ENCODE measurements around the gene PEPD. TPM values are rescaled to one million over a fixed set of nuclear protein-coding genes. Genes with fewer than 3 reads are reported as not detected.

PEPD gene
- total RNA-seq, 4 donors from 2014 or later, result 92.6 to 323 (median 218) TPM

- WGBS, 2 donors (ENCODE audit: low coverage in 1 of 2), result 94 to 100% methylated on average over 4 to 11 of the region's 11 CpGs
- H3K27me3 ChIP-seq, result no peaks in the 10 kb centered on the region
- no peak overlapping the region for H3K27ac ChIP-seq
- H3K4me3 ChIP-seq, result no peak overlapping the region
- DNase-seq, result no peak
- TF ChIP-seq POLR2AphosphoS5 (IDR thresholded peaks at IDR 0.05) (no peak), POLR2A (IDR thresholded peaks at IDR 0.05) (no peak), CTCF (IDR thresholded peaks at IDR 0.05) (no peak)
- intact Hi-C loops (cut with DNase I; ENCODE audit: low total_unique reads), result no loop called here
- in situ Hi-C loops (cut with MboI; ENCODE audit: low pct_ligation_motif_present in 1 of 4, low pct_unique_long_range_greater_than_20kb in 1 of 4, low sequenced_read_pairs in 3 of 4), result no loop called here
- H3K9me3 ChIP-seq, result no peaks in the 10 kb centered on the region
- H3K4me1 ChIP-seq, result peaks cover 0 to 3% (median 0%) of the 10 kb centered on the region in 4 donors
- peaks cover 0 to 9% (median 0%) of the 10 kb centered on the region in 4 donors for H3K36me3 ChIP-seq
These were observed 45.4 kb downstream of the PEPD start for GRCh38 chr19:33476151-33476707.

GRCh38 chr19:33473653-33474305 lies 47.8 kb downstream of the PEPD start:
- DNase-seq, result no peak
- TF ChIP-seq CTCF (IDR thresholded peaks at IDR 0.05), result no peak
- TF ChIP-seq POLR2A (IDR thresholded peaks at IDR 0.05), result no peak
- Histone ChIP-seq H3K27ac (no peak overlapping the region), H3K4me3 (no peak overlapping the region), H3K36me3 (peaks cover 0 to 9% (median 0%) of the 10 kb centered on the region in 4 donors), H3K9me3 (no peaks in the 10 kb centered on the region), H3K27me3 (no peaks in the 10 kb centered on the region), H3K4me1 (peaks cover 0 to 3% (median 0%) of the 10 kb centered on the region in 4 donors)
- WGBS, 2 donors (ENCODE audit: low coverage in 1 of 2), result 24 to 41% methylated on average over 3 to 6 of the region's 6 CpGs
- intact Hi-C loops (cut with DNase I; ENCODE audit: low total_unique reads) (no loop called here), in situ Hi-C loops (cut with MboI; ENCODE audit: low pct_ligation_motif_present in 1 of 4, low pct_unique_long_range_greater_than_20kb in 1 of 4, low sequenced_read_pairs in 3 of 4) (no loop called here)

GRCh38 chr19:33472691-33473652 lies 48.6 kb downstream of the PEPD start:
- H3K9me3 ChIP-seq, result no peaks in the 10 kb centered on the region
- no peaks in the 10 kb centered on the region for H3K27me3 ChIP-seq
- no peak for TF ChIP-seq EP300 (IDR thresholded peaks at IDR 0.05; ENCODE audit: low read depth)
- no peak for TF ChIP-seq CTCF (IDR thresholded peaks at IDR 0.05)
- no peak for TF ChIP-seq POLR2AphosphoS5 (IDR thresholded peaks at IDR 0.05)
- no peak for TF ChIP-seq POLR2A (IDR thresholded peaks at IDR 0.05)
- WGBS, 2 donors (ENCODE audit: low coverage in 1 of 2), result 59 to 65% methylated on average over 8 to 23 of the region's 23 CpGs
- H3K36me3 ChIP-seq, result peaks cover 0 to 9% (median 0%) of the 10 kb centered on the region in 4 donors
- intact Hi-C loops (cut with DNase I; ENCODE audit: low total_unique reads), result loop anchor here (1.0 kb wide), 1 partner anchor 41 kb away; no protein-coding TSS in a partner anchor
- in situ Hi-C loops (cut with MboI; ENCODE audit: low pct_ligation_motif_present in 1 of 4, low pct_unique_long_range_greater_than_20kb in 1 of 4, low sequenced_read_pairs in 3 of 4), result no loop called here
- H3K4me1 ChIP-seq, result peaks cover 0 to 3% (median 0%) of the 10 kb centered on the region in 4 donors
- no peak overlapping the region for H3K27ac ChIP-seq
- no peak for DNase-seq
- no peak overlapping the region for H3K4me3 ChIP-seq

GRCh38 chr19:33472226-33472625 lies 49.4 kb downstream of the PEPD start:
- Histone ChIP-seq H3K4me1 (peaks cover 0 to 3% (median 0%) of the 10 kb centered on the region in 4 donors), H3K27me3 (no peaks in the 10 kb centered on the region), H3K36me3 (peaks cover 0 to 4% (median 0%) of the 10 kb centered on the region in 4 donors), H3K27ac (no peak overlapping the region), H3K9me3 (no peaks in the 10 kb centered on the region), H3K4me3 (no peak overlapping the region)
- WGBS, 2 donors (ENCODE audit: low coverage in 1 of 2), result 91 to 100% methylated on average over 1 to 4 of the region's 4 CpGs
- TF ChIP-seq POLR2A (IDR thresholded peaks at IDR 0.05), result no peak
- TF ChIP-seq EP300 (IDR thresholded peaks at IDR 0.05; ENCODE audit: low read depth), result no peak
- TF ChIP-seq POLR2AphosphoS5 (IDR thresholded peaks at IDR 0.05), result no peak
- no peak for TF ChIP-seq CTCF (IDR thresholded peaks at IDR 0.05)
- in situ Hi-C loops (cut with MboI; ENCODE audit: low pct_ligation_motif_present in 1 of 4, low pct_unique_long_range_greater_than_20kb in 1 of 4, low sequenced_read_pairs in 3 of 4) (no loop called here), intact Hi-C loops (cut with DNase I; ENCODE audit: low total_unique reads) (loop anchor here (1.0 kb wide), 1 partner anchor 40 kb away; no protein-coding TSS in a partner anchor)
- no peak for DNase-seq

Measured in transverse colon (tissue), 4 donors.